HG02610 (cell line): ENCODE results near the gene PDZRN4.

Experiments used
- ATAC-seq: cut with Tn5 transposase; IDR thresholded peaks from one replicate; pipeline ENCODE4 v1.9.1; 2021; ENCODE audit warnings: mild to moderate bottlenecking, moderate library complexity; ENCODE audit not compliant: unreplicated experiment

The PDZRN4 gene

DNA sequence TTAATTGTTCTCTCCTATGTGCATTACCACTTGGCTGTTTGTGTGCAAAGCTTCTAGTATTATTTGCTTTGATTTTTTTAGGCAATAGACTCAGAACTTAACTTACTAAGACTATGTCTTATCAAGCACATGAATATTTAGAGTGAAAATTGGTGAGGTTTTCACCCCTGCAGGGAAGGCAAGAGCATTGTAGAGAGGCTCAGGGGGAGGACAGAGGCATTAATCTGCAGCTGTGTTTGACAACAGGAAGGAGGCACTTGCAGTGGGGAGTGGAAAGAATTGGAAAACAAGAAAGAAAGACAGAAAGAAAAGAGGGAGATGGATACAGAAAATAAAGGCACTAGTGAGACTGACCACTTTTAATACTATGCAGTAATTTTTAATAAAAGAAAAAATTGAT lies 431.6 kb downstream of the PDZRN4 start:
- ATAC-seq = no peak

DNA sequence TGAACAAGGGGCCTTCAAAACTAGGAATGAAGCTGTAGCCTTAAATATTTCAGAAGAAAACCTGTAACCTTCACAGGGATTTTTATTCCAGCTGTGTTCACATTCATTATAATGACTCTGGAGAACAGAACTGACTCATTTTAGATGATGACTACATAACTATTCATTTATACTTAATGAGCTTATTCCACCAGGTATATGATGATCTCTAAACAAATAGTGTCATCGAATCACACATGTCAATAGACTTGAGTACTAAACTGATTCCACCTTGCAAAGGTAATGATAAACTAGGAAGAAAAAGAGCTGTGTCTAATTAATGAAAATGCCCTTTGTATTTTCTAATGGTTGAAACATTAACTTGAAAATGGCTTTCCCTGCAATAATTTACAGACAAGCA lies 433.2 kb downstream of the PDZRN4 start:
- no peak for ATAC-seq
